Right hindlimb (tissue), 1 donor: ENCODE data around the gene CCDC182.
A peak's percentile ranks its signal among the peaks of the same experiment; 100 is the strongest.

Source experiments
- DNase-seq: peaks from one replicate; pipeline ENCODE4 v3.0.0-alpha.2; 2018

Gene CCDC182

GRCh38 chr17:57745242-57745641 is at the start of gene CCDC182:
CCDC182 (minus strand) TSS chr17:57745299; CDS start chr17:57745272, 27 bp downstream.
- DNase-seq, result no peak

GRCh38 chr17:57794841-57795240 is 49.7 kb upstream of the CCDC182 start:
- DNase-seq, result no peak

- no peak for DNase-seq
Measured at GRCh38 chr17:57788725-57789124, 43.6 kb upstream of the CCDC182 start.

- DNase-seq, result no peak
Measured at GRCh38 chr17:57785022-57785421, 39.9 kb upstream of the CCDC182 start.

GRCh38 chr17:57784226-57784895 is 39.3 kb upstream of the CCDC182 start:
- no peak for DNase-seq

- peak; percentile 82 for DNase-seq
Measured at GRCh38 chr17:57783338-57783742, 38.2 kb upstream of the CCDC182 start.

- DNase-seq, result peak; percentile 57
Measured at GRCh38 chr17:57782647-57783337, 37.7 kb upstream of the CCDC182 start.

GRCh38 chr17:57782062-57782490 is 37.0 kb upstream of the CCDC182 start:
- peak; percentile 47 for DNase-seq

GRCh38 chr17:57781386-57782061 is 36.4 kb upstream of the CCDC182 start:
- no peak for DNase-seq

GRCh38 chr17:57779706-57780105 is 34.6 kb upstream of the CCDC182 start:
- no peak for DNase-seq

GRCh38 chr17:57778306-57778705 is 33.2 kb upstream of the CCDC182 start:
- DNase-seq, result no peak

- no peak for DNase-seq
Measured at GRCh38 chr17:57776366-57776765, 31.3 kb upstream of the CCDC182 start.

GRCh38 chr17:57774872-57775271 is 29.8 kb upstream of the CCDC182 start:
- no peak for DNase-seq

- no peak for DNase-seq
Measured at GRCh38 chr17:57773557-57773956, 28.5 kb upstream of the CCDC182 start.

- no peak for DNase-seq
Measured at GRCh38 chr17:57772774-57773173, 27.7 kb upstream of the CCDC182 start.

- DNase-seq, result no peak
Measured at GRCh38 chr17:57767561-57767960, 22.5 kb upstream of the CCDC182 start.

- no peak for DNase-seq
Measured at GRCh38 chr17:57766318-57766943, 21.3 kb upstream of the CCDC182 start.

GRCh38 chr17:57762452-57763395 is 17.6 kb upstream of the CCDC182 start:
- no peak for DNase-seq

- DNase-seq, result no peak
Measured at GRCh38 chr17:57761887-57762286, 16.8 kb upstream of the CCDC182 start.

GRCh38 chr17:57760046-57760445 is 14.9 kb upstream of the CCDC182 start:
- no peak for DNase-seq

- DNase-seq, result no peak
Measured at GRCh38 chr17:57758654-57759053, 13.6 kb upstream of the CCDC182 start.

GRCh38 chr17:57757735-57758134 is 12.6 kb upstream of the CCDC182 start:
- DNase-seq, result no peak
